GM12878 (cell line): ENCODE results near the gene APBB3. TPM values are rescaled to one million over a fixed set of nuclear protein-coding genes. Genes with fewer than 3 reads are reported as not detected.

ENCODE experiments used
- ATAC-seq: fragments of 200-7000 bp; cut with Tn5 transposase; 3 replicates; pipeline ENCODE4 v1.9.1; 2020; ENCODE audit warnings: mild to moderate bottlenecking, moderate library complexity
- BruUV-seq: library from RNA; stranded (reverse); fragments of 400-500 nt; replicated peaks from 2 replicates; lab custom pipeline; 2021; lab: Mats Ljungman, UMichigan
- CTCF ChIA-PET: fragments of 300-600 bp; sonication (Branson Sonifier 250); formaldehyde crosslinking; extraction: SDS; loops from one replicate; lab custom pipeline; 2021; ENCODE audit warnings: inconsistent platforms; lab: Yijun Ruan, JAX
- POLR2A ChIA-PET: fragments of 350-600 bp; formaldehyde crosslinking; extraction: SDS; loops from one replicate; lab custom pipeline; 2021; ENCODE audit warnings: inconsistent platforms; lab: Charles Lee
- RAD21 ChIA-PET: fragments of 300-600 bp; sonication (Branson Sonifier 250); formaldehyde crosslinking; loops from one replicate; lab custom pipeline; 2023; ENCODE audit warnings: antibody characterized with exemption; ENCODE audit not compliant: unreplicated experiment; lab: Charles Lee
- SMC1A ChIA-PET: fragments of 300-600 bp; sonication (Branson Sonifier 250); formaldehyde crosslinking; loops from one replicate; lab custom pipeline; 2023; ENCODE audit not compliant: unreplicated experiment, uncharacterized antibody; lab: Charles Lee
- DNase-seq: peaks from one replicate; pipeline ENCODE4 v3.0.0-alpha.2; 2011; ENCODE audit warnings: low read depth, low spot score
- FAIRE-seq: peaks from 3 replicates; lab custom pipeline; 2011; peaks lifted over from hg19 to GRCh38; lab: Jason Lieb, UNC
- H2AFZ ChIP-seq: 2 replicates; pipeline ENCODE4 v1.6.0; 2011; ENCODE audit warnings: low read depth, low read length, control low read depth; ENCODE audit not compliant: control insufficient read depth
- H3K27ac ChIP-seq: 2 replicates; pipeline ENCODE4 v1.5.1; 2011; ENCODE audit warnings: control low read depth; ENCODE audit not compliant: control insufficient read depth, insufficient read depth
- H3K27me3 ChIP-seq, 2 experiments: replicated peaks in 1 of 2; 2 replicates each; pipeline versions ENCODE4 v1.6.0 to v1.6.1; 2011; ENCODE audit warnings: low read length in 1 of 2; ENCODE audit not compliant: control insufficient read depth in 2 of 2, insufficient read depth in 2 of 2
- H3K36me3 ChIP-seq, 2 experiments: 2 replicates each; pipeline ENCODE4 v1.5.1; 2011; ENCODE audit warnings: low read length in 1 of 2; ENCODE audit not compliant: control insufficient read depth in 2 of 2, insufficient read depth in 2 of 2
- H3K4me1 ChIP-seq: 2 replicates; pipeline ENCODE4 v1.6.1; 2011; ENCODE audit warnings: mild to moderate bottlenecking, low read length, moderate library complexity, mixed read lengths; ENCODE audit not compliant: control insufficient read depth, insufficient read depth
- H3K4me2 ChIP-seq: 2 replicates; pipeline ENCODE4 v1.6.0; 2011; ENCODE audit warnings: control low read depth; ENCODE audit not compliant: control insufficient read depth, insufficient read depth
- H3K4me3 ChIP-seq: fragments of 200-600 bp; sonication (generic); 2 replicates; pipeline ENCODE4 v1.5.1; 2016
- H3K79me2 ChIP-seq: 2 replicates; pipeline ENCODE4 v1.6.0; 2011; ENCODE audit warnings: low read length; ENCODE audit not compliant: control insufficient read depth, insufficient read depth
- H3K9ac ChIP-seq: 2 replicates; pipeline ENCODE4 v1.8.0; 2011; ENCODE audit warnings: low read length, control low read depth, mixed read lengths; ENCODE audit not compliant: control insufficient read depth, insufficient read depth
- H3K9me3 ChIP-seq: replicated peaks from 3 replicates; pipeline ENCODE4 v1.5.1; 2011; ENCODE audit warnings: mild to moderate bottlenecking, low read length; ENCODE audit not compliant: control insufficient read depth, insufficient read depth
- H4K20me1 ChIP-seq: 2 replicates; pipeline ENCODE4 v1.6.0; 2011; ENCODE audit not compliant: control insufficient read depth, insufficient read depth
- BCL11A ChIP-seq: IDR thresholded peaks from 2 replicates; pipeline ENCODE4 v1.6.1; 2011; ENCODE audit warnings: low read depth, low read length
- CREB1 ChIP-seq: IDR thresholded peaks from 2 replicates; pipeline ENCODE4 v1.6.1; 2012; ENCODE audit warnings: low read depth, mild to moderate bottlenecking, inconsistent platforms
- ELK1 ChIP-seq: IDR thresholded peaks from 2 replicates; pipeline ENCODE4 v1.6.1; 2012; ENCODE audit warnings: low read depth, low read length, improper control_type of control experiment
- FOXK2 ChIP-seq: fragments of 450-650 bp; IDR thresholded peaks from 2 replicates; pipeline ENCODE4 v1.6.1; 2017; ENCODE audit warnings: mild to moderate bottlenecking, moderate library complexity
- HSF1 ChIP-seq: fragments of 150-350 bp; IDR thresholded peaks from 2 replicates; pipeline ENCODE4 v1.6.1; 2014; ENCODE audit warnings: mild to moderate bottlenecking, low read depth, low read length
- KLF5 ChIP-seq: fragments of 450-650 bp; IDR thresholded peaks from 2 replicates; pipeline ENCODE4 v1.6.1; 2014; ENCODE audit warnings: mild to moderate bottlenecking; ENCODE audit not compliant: partially characterized antibody
- MLLT1 ChIP-seq: fragments of 450-650 bp; IDR thresholded peaks from 2 replicates; pipeline ENCODE4 v1.6.1; 2016; ENCODE audit warnings: mild to moderate bottlenecking
- NR2C2 ChIP-seq: IDR thresholded peaks from 2 replicates; pipeline ENCODE4 v1.6.1; 2011; ENCODE audit warnings: borderline replicate concordance, low read depth; ENCODE audit not compliant: control insufficient read depth, insufficient read length
- RCOR1 ChIP-seq: conservative IDR thresholded peaks from 2 replicates; pipeline ENCODE4 v1.6.1; 2012; ENCODE audit warnings: low read depth, low read length, improper control_type of control experiment
- SMAD5 ChIP-seq: IDR thresholded peaks from 2 replicates; pipeline ENCODE4 v1.6.1; 2016; ENCODE audit warnings: antibody characterized with exemption, low read depth
- SREBF2 ChIP-seq: IDR thresholded peaks from 2 replicates; pipeline ENCODE4 v1.6.1; 2012; ENCODE audit warnings: mild to moderate bottlenecking, low read length
- TBL1XR1 ChIP-seq: IDR thresholded peaks from 2 replicates; pipeline ENCODE4 v1.6.1; 2012; ENCODE audit warnings: low read depth, low read length, improper control_type of control experiment
- USF1 ChIP-seq: IDR thresholded peaks from 2 replicates; pipeline ENCODE4 v1.6.1; 2011; ENCODE audit warnings: borderline replicate concordance, low read depth, mild to moderate bottlenecking, moderate library complexity, mixed read lengths, low read length; ENCODE audit not compliant: insufficient read depth; ENCODE audit errors: extremely low read length
- YBX1 ChIP-seq: fragments of 450-650 bp; IDR thresholded peaks from 2 replicates; pipeline ENCODE4 v1.6.1; 2016; ENCODE audit warnings: antibody characterized with exemption
- ZBTB11 ChIP-seq: fragments of 450-650 bp; formaldehyde crosslinking; IDR thresholded peaks from 2 replicates; pipeline ENCODE4 v1.5.0; 2022; ENCODE audit warnings: mild to moderate bottlenecking, missing genetic modification characterization
- ZNF217 ChIP-seq: fragments of 450-650 bp; IDR thresholded peaks from 2 replicates; pipeline ENCODE4 v1.6.1; 2017; ENCODE audit warnings: antibody characterized with exemption, mild to moderate bottlenecking
- WGBS: methylation state at CpG from one replicate; pipeline ENCODE4 v1.1.6; 2016; ENCODE audit warnings: low lambda C conversion rate; ENCODE audit not compliant: insufficient replicate concordance, insufficient coverage; ENCODE audit errors: missing lambda C conversion rate; 5-methylcytosine and 5-hydroxymethylcytosine counted together
- in situ Hi-C: fragments of 300-500 bp; cut with MboI; formaldehyde crosslinking; loops from 9 replicates; pipeline ENCODE4 v1.14.3; 2018; ENCODE audit warnings: mixed read lengths
- intact Hi-C: fragments of 100-400 bp; cut with micrococcal nuclease; formaldehyde crosslinking; loops from one replicate; pipeline ENCODE4 v1.14.2; 2022; ENCODE audit not compliant: unreplicated experiment
- polyA plus RNA-seq, 11 experiments: library from polyadenylated mRNA; depleted of rRNA in 4 of 11; unstranded in 6 of 11; stranded (reverse) in 5 of 11; fragments of >200 nt; fragmentation: Nextera tagmentation in 4 of 11; fragmentation: Illumina TruSeq in 1 of 11; extraction: Ambion mirVana in 4 of 11; extraction: Trizol in 1 of 11; gene quantifications; 1 replicate in 1 of 11; 2 replicates in 10 of 11; pipeline versions ENCODE4 v1.2.1 to v1.2.3, GENCODE V29; 2011 to 2016; ENCODE audit warnings: inconsistent platforms in 2 of 11, missing spikeins in 2 of 11, low read depth in 1 of 11
- total RNA-seq, 4 experiments: library from RNA; depleted of rRNA in 3 of 4; stranded (reverse); fragments of >200 nt in 3 of 4; fragmentation: Illumina TruSeq in 1 of 4; extraction: Trizol in 1 of 4; gene quantifications; 2 replicates each; pipeline versions ENCODE4 v1.2.1 to v1.2.3, GENCODE V29; 2013 to 2021

The APBB3 gene
- total and polyA plus RNA-seq, 10 of the 15 experiments (the other 5 are each of a cell fraction or from before 2014, with no cell fraction given), result 0.35 to 33.3 (median 14.3) TPM

- TF ChIP-seq ZBTB11 (CRISPR knock-in tag) (no peak), CREB1 (no peak), ELK1 (no peak), USF1 (no peak)
- TF ChIP-seq, all 136 proteins: peak for 0
Observed at GRCh38 chr5:140513124-140513523, 51.3 kb downstream of the APBB3 start (continued).

GRCh38 chr5:140509898-140510297 lies 54.5 kb downstream of the APBB3 start:
- H3K4me2 ChIP-seq, result no peak overlapping the region
- no peaks in the 10 kb centered on the region for H3K79me2 ChIP-seq
- BruUV-seq, result no TSS peak
- ChIA-PET SMC1A (interaction anchor here (0.9 kb wide), 2 partner anchors 20 to 125 kb away, joined by 3 to 4 read pairs; no protein-coding TSS in a partner anchor), POLR2A (no interaction called here), CTCF (interaction anchor here (1.6 kb wide), 1 partner anchor 27 kb away, joined by 3 read pairs; no protein-coding TSS in a partner anchor), RAD21 (no interaction called here)
- H3K9me3 ChIP-seq, result no peaks in the 10 kb centered on the region
- no peak overlapping the region for H2AFZ ChIP-seq
- no peak overlapping the region for H3K4me3 ChIP-seq
- in situ Hi-C loops (no loop called here), intact Hi-C loops (loop anchor here (10.0 kb wide), 1 partner anchor 55 kb away; no protein-coding TSS in a partner anchor)
- WGBS, result 97% methylated on average over 4 of the region's 4 CpGs
- no peak overlapping the region for H3K27ac ChIP-seq
- ATAC-seq (no peak), DNase-seq (no peak), FAIRE-seq (no peak)
- peaks cover 5 to 27% of the 10 kb centered on the region in 2 experiments for H3K36me3 ChIP-seq
- H4K20me1 ChIP-seq, result no peaks in the 10 kb centered on the region
- no peak overlapping the region for H3K9ac ChIP-seq
- no peaks in the 10 kb centered on the region for H3K27me3 ChIP-seq
- H3K4me1 ChIP-seq, result no peaks in the 10 kb centered on the region
- TF ChIP-seq FOXK2, result no peak
- no peak for TF ChIP-seq RCOR1
- no peak for TF ChIP-seq SREBF2
- TF ChIP-seq YBX1, result no peak
- no peak for TF ChIP-seq TBL1XR1
- no peak for TF ChIP-seq SMAD5
- no peak for TF ChIP-seq CREB1
- TF ChIP-seq MLLT1, result no peak
- no peak for TF ChIP-seq KLF5
- no peak for TF ChIP-seq BCL11A
- TF ChIP-seq HSF1, result no peak
- no peak for TF ChIP-seq NR2C2
- no peak for TF ChIP-seq ZNF217
